Activated CD4-positive, alpha-beta T cell treated with anti-CD3 and anti-CD28 coated beads, Interleukin-10, Interleukin-2, amounts not matched to agents 100 ng/mL and 50 ng/mL, durations not matched to agents 16 hours and 8 hours (primary cell): ENCODE results near the gene ANKK1.

Experiments
- DNase-seq: peaks from one replicate; pipeline ENCODE4 v3.0.0-alpha.2; 2020

ANKK1 gene, protein sequence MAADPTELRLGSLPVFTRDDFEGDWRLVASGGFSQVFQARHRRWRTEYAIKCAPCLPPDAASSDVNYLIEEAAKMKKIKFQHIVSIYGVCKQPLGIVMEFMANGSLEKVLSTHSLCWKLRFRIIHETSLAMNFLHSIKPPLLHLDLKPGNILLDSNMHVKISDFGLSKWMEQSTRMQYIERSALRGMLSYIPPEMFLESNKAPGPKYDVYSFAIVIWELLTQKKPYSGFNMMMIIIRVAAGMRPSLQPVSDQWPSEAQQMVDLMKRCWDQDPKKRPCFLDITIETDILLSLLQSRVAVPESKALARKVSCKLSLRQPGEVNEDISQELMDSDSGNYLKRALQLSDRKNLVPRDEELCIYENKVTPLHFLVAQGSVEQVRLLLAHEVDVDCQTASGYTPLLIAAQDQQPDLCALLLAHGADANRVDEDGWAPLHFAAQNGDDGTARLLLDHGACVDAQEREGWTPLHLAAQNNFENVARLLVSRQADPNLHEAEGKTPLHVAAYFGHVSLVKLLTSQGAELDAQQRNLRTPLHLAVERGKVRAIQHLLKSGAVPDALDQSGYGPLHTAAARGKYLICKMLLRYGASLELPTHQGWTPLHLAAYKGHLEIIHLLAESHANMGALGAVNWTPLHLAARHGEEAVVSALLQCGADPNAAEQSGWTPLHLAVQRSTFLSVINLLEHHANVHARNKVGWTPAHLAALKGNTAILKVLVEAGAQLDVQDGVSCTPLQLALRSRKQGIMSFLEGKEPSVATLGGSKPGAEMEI

DNA sequence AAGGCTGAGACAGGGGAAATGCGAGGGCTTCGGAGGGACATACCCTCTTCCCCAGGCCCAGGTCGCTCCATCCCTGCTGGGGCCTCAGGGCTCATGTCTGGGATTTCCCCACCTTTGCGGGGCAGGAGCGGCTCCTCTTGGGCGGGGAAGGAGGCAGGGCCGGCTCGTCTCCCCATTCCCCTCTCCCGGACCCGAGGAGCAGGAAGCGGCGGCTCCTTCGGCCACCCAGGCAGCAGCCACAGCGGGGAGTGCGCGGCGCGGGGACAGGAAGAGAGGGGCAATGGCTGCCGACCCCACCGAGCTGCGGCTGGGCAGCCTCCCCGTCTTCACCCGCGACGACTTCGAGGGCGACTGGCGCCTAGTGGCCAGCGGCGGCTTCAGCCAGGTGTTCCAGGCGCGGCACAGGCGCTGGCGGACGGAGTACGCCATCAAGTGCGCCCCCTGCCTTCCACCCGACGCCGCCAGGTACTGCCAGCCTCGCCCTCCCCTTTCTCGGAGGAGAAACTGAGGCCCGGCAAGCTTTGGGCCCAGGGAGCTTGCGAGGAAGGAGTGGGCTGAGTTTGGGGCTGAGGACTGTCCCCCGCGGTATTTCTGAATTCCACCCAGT lies at the start of gene ANKK1:
Gene ANKK1 (plus strand): TSS at position 175 of the 607 bp plus-strand sequence. CDS start 106 bp downstream, at position 281.
- DNase-seq, result no peak

DNA sequence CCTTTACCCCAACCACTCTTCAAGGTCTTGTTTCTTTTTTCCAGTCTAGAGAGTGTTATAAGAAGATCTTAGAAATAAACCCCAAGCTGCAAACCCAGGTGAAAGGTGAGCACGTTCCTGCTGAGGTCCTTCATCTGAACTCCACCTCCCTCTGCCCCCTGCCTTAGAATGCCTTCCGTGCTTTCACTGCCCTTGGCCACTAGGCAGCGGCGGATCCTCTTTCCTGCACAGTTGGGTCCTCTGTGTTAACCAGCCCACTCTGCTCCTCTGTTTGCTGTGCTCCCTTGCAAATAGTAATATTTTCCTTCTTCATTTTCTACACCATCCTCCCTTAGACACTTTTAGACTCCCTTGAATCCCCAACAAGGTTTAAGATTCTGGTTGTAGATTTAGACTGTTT lies 48.8 kb upstream of the ANKK1 start:
- no peak for DNase-seq

DNA sequence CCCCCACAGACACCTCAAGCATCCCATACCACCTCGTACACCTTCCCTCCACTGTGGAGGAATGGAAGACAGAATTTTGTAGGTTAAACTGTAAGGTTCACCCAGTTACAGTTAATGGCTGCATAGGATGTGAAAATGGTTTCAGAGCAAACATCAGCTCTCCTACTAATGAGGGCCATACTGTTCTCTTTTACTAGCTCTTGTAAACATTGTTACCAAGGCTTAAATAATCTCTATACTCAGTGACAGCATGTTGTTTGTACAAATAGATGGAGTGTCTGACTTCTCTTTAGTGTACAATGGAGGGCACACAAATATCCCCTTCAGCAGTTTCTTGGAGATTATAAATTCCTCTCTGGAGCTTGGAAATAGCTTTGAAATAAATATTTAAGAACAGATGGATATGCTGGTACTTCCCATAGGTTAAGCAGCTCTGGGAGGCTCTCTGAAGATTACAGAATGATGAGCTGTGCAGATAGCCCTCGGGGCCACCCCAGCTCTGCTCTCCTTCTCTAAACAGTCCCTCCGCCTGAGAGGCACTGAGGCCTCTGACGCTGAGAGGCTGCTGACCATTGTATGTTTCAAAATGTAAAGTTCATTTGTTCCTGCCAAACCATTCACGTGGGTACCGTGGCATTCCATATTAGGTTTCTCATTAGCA lies 47.5 kb upstream of the ANKK1 start:
- no peak for DNase-seq

DNA sequence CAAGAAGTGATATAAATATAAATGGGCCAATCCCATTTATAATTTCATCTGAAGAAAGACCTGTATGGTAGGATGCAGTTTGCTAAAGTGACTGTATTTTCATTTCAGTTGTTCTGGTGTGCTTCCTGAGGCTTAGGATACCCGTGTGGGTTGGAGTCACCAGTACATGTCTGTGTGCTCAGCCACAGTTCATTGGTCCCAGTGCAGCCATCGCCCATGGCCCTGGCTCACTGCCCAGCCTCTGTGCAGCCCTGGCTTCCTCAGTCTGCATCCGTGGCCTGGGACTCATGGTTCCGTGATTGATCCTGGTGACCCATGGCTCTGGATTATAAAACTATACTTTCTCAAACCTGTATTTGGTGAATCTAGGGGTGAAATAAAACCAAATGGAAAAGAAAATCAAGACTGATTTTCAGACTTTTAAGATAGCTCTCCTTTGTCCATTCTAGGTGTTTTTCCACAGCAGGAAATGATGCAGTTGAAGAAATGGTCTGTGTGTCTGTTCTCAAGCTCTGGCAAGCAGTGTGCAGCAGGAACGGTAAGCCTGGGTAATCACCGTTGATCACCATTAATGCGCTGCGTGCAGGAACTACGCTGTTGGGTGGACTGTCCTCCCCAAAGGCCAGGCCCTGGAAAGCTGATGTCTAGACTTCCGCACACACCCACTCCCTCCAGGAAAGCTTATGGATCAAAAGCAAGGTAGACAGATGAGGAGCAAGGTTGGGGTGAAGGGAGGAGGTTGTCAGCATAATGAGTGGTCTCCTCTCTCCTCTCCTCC lies 46.0 kb upstream of the ANKK1 start:
- DNase-seq, result no peak

DNA sequence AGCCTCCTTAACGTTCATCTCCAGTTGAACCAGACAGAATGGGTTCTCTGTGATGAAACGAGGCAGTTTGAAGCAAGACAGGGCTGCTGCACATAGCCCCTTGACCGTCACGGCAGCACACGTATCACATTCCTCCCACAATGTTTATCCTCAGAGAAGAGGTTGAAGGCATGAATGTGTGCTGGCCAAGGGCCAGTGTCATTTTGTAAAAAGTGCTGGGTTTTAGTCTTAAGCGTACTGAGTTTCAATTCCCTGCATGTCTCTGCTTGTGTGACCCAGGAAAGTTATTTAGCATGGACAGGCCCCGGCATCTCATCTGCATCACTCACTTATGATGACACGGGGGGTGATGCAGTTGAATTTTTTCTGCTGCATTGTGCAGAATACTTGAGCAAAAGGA lies 41.6 kb upstream of the ANKK1 start:
- no peak for DNase-seq

DNA sequence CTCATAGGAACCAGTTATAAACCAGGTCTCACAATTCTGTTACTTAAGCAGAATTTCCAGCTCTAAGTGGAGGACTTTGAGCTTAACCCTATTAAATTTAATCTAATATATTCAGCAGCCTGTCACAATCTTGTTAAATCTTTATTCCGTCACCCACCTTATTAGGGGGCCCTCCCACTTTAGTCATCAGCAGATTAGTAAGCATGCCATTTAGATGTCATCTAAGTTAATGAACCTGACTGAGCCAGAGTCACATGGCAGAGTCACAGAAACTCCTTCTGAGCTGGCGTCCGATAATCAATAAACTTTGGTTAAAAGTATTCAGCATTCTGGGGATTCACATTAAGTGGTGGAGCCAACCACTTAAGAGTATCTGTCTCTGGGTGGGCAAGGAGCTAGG lies 38.1 kb upstream of the ANKK1 start:
- DNase-seq, result no peak

DNA sequence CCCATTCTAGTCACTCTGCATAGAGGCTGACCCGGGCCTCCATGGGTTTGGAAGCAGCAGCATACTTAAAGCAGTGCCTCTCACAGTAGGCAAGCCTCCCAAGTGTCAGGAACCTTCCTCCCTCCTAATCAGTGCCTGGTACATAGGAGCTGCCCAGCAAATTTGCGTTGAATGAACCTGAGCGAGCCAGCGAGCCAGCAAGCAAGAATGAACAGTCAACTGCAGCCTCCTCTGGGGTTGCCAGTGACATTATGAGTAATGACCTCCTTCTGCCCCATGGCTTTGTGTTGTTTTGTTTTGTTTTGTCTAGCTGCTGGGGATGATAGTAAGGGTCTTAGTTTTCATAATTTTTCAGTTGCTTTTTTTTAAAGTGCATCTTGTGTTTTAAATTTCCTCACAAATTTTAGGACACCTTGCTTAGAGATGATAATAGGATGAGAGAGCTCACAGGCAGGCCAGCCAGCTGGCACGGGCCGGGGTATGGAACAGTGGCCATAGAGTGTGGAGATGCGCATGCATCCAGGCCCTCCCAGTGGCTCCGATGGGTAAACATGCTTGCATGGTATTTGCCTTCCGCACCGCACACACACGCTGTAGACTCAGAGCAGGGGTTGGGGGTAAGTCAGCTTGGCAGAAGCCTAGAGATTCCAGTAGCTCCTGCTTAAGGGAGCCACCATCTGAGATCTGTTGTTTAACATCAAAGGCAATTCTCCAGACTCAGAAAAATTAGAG lies 37.1 kb upstream of the ANKK1 start:
- DNase-seq, result no peak

DNA sequence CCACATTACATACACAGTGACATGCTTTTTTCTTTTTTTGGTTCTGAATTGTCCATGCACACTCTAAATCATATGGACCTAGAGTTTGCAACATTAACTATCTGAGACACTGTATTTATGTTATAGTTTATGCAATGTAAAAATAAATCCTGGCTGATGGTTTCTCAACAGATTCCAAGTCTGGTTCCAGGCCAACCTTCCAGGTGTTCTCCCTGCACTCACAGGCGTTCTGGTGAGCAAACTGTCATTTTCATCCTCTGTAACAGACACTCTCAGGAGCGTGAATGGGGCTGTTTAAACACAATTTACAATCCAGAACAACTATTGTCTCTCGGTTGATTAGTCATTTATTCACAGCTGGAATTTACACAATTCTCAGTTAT lies 36.5 kb upstream of the ANKK1 start:
- DNase-seq, result no peak

DNA sequence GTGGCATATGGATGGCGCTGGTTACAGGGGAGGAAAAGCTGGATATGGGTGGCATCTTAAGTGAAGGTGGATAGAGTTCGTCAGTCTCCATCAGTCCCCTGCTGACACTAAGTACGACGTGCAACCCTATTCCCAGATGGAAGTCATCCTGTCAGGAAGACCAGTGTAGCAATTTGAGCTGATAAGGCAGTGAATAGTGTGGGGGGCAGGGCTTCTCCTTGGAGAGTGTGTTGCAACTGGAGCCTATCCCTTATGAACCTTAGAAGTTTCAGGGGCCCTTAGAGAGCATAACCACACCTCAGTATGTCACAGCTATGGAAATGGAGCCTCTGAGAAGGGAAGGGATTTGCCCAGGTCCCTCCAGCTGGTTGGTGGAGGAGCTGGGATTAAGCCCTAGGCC lies 36.1 kb upstream of the ANKK1 start:
- DNase-seq, result no peak

DNA sequence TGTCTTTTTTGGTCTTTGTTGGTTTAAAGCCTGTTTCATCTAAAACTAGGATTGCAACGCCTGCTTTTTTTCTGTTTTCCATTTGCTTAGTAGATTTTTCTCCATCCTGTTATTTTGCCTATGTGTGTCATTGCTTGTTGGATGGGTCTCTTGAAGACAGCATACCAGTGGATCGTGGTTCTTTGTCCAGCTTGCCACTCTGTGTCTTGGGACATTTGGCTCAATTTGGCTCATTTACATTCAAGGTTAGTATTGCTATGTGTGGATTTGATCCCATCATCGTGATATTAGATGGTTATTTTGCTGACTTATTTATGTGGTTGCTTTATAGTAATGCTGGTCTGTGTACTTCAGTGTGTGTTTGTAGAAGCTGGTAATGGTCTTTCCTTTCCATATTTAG lies 31.4 kb upstream of the ANKK1 start:
- no peak for DNase-seq

DNA sequence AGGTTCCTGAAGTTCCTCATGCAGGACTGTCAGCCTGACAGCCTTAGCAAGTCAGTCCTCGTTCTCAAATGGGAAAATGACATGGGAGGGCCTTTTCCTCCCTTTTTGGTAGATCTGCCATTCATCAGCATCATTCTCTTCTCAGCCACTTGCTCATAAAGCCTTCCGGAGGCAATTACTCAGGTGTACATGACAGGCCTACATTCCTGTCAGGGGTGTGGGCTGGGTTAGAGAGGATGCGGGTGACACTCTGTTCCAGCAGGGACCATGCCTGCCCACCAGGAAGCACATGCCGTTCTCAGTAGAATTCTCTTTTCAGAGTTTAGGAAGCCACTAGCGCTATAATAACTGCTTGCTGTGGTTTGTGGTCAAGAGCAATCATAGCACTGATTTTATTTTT lies 24.2 kb upstream of the ANKK1 start:
- DNase-seq, result no peak

DNA sequence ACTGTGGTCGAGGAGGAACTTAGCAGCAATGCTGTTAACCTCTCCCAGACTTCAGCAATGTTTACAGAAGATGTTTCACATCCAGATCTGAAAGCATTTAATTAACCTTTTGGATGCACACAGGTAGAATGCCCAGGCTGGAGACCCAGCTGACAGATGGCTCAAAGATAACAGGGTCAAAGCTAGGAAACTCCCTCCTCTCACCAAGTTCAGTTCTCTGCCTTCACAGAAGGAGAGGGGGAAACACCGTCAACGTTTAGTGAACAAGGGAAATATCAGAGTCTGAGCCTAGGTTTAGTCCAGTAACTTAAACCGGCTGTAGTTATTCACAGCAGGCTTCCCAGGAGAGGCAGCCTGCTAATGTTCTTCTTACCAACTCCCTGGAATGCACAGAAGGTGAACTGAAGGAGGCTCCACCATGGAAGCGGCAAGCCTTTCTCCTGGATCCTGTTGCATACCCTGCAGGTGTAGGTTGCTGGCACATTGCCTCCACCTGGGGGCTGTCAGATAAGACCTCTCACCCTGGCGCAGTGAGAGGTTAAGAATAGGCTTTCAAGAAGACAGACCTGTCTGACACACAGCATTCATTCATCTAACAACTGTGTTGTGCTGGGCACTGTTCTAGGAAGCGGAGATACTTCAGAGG lies 23.5 kb upstream of the ANKK1 start:
- no peak for DNase-seq

DNA sequence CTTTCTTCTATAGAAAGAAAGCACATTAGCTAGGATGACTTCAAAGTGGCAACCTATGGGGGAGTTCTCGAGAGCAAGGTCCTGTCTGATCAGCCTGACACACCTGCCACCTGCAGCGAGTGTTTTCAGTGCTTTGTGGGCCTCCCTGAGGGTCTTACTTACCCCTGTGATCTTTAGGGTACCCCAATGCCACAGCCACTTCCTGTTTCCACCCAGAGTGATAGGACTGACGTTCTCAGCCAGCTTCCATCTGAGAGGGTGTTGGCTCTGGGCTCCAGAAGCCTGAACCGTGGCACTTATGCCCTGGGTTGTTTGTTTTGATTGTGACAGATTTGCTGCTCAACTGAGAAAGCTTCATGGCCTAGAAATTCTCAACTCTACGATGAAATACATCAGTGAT lies 21.7 kb upstream of the ANKK1 start:
- DNase-seq, result no peak

DNA sequence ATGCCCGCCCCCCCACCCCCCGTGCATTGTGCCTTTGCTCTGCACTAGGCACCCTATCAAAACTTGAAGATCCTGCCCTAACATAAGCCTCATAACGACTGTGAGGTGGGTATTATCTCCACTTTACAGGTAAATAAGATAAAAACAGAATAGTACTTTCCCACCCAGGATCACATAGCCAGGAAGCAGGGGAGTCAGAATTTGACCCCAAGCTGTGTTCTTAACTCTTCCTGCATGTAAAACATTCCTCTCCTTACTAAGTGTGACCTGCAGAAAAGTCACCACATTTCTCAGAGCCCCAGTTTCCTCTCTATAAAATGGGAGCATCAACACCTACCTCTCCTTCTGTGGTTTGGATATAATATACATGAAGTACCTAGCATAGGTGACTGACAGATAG lies 18.2 kb upstream of the ANKK1 start:
- no peak for DNase-seq

DNA sequence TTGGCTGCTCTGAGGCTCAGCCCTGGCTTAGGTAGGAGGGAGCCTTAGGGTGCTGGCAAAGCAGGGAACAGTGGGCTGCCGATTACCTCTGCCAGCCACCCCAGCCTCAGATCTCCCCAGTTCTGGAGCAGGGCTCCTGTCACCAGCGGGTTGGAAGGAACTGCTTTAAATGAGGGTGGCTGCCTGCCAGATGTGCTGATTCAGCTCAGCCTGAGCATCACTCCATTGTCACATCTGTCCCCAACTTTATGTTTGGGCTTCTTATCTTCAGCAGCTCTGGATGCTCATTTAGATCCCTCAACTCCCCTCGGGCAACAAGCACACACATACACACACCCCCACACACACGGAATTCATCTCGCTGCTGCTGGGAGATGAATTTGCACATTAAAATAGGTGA lies 16.9 kb upstream of the ANKK1 start:
- DNase-seq, result no peak

DNA sequence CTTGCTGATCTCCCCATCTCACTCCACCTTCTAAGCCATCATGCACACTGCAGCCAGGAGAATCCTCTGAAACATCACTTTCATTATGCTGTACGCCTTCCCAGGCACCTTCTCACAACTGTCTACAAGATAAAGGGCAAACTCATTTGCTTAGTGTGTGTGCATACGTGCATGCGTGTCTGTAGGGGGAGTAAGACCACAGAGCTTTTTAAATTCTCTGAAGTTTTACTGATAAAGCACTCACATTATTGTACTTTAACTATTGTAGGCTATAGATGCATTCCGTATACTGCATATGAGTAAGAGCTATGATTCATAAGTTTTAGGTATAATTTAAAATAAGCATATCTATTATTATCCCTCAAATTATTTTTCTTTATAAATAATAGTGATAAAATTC lies 15.3 kb upstream of the ANKK1 start:
- DNase-seq, result no peak

DNA sequence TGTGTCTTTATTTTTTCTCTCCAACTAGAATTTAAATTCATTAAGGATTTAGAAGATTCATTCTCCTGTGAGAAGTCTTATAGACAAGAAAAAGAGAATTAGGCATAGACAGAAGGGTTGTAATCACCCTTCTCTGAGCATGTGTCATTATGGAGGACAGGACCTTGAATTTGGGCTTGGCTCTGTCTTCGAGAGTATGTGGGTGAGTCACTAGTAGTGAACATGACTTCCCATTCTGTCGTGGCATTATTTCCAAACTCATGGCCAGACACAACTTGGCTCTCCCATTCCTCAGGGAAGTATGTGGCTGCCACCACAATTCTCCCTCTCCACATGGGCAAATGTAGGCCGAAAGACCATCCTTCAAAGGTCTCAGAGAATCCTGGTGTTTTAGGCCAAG lies 14.3 kb upstream of the ANKK1 start:
- DNase-seq, result no peak

DNA sequence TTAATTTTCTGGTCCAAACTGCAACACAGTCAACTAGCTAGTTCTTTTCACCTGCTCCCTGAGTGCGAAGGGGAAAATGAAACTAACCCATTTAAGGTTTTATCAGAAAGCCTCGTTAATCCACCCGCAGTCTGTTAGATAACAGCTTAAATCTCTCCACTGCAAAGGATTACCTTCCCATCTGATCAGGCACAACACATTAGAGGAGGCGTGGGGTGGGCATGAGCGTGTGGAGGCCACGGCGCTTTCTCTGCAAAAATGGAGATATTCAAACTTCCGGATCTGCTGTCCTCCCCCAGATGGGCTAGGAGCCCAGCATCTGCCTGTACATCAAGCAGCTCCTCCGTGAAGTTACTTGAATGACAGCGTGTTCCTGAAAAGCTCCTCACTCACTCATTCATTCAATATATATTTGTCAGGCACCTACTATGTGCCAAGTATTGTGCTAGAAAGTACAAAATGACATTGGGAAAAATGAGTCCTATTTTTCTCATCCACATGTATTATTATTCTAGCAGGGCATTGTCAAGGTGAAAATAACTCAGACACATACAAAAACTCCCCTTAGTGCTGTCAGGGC lies 13.5 kb upstream of the ANKK1 start:
- DNase-seq, result no peak

DNA sequence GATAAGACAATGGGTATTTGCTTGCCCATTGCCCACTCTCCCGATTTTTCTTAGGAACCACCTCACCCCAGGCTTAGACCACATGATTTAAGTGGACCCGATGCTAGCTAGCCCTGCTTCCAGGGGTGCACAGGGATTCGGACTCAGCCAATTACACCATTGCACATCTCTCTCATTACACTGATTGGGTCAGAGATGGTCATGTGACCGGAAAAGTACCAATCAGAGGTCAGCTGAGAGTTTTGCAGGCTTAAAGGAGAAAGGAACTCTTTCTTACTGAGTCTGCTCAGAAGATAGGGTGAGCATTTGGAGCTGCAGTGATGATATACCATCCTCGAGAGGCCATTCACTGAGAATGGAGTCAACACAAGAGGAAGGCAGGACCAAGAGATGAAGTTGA lies 12.2 kb upstream of the ANKK1 start:
- DNase-seq, result no peak

DNA sequence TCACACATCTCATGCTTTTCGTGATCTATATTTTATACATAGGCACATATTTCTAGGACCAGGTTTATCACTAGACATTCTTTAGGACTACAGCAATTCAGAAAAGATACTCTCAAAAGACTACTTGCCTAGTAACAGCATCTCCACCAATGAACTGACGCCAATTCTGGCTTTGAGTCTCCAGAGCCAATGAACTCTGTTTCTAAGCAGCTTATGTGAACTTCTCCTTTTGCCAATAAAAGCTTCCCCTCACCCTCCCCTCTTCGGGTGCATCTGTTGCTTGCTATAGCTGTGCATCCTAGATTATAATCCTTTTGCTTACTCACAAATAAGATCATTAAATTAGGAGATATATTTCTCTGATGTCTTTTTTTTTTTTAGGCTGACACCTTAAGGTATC lies 11.4 kb upstream of the ANKK1 start:
- DNase-seq, result no peak
